WTC11 (cell line): Measurements from ENCODE around the gene PLEKHM3.

Experiments used
- RORB ChIP-seq: fragments of 250-450 bp; sonication (Bioruptor Pico); IDR thresholded peaks from 2 replicates; pipeline ENCODE4 v1.9.0; 2021; ENCODE audit warnings: mild to moderate bottlenecking
- ZNF263 ChIP-seq: sonication (generic); formaldehyde crosslinking; IDR thresholded peaks from 2 replicates; pipeline ENCODE4 v1.8.1; 2022; ENCODE audit warnings: low read depth, mild to moderate bottlenecking, moderate library complexity, missing genetic modification reagents
- TF ChIP-seq, protein P1 (sequence below): fragments of 200-600 bp; IDR thresholded peaks from 2 replicates; pipeline ENCODE4 v1.8.0; 2022; ENCODE audit warnings: antibody characterized with exemption
- TF ChIP-seq, protein P2 (sequence below): sonication (generic); formaldehyde crosslinking; IDR thresholded peaks from 2 replicates; pipeline ENCODE4 v1.8.0; 2022; ENCODE audit warnings: mild to moderate bottlenecking, missing genetic modification reagents
- TF ChIP-seq, protein P3 (sequence below): sonication (generic); formaldehyde crosslinking; IDR thresholded peaks from 2 replicates; pipeline ENCODE4 v1.8.1; 2022; ENCODE audit warnings: mild to moderate bottlenecking, moderate library complexity, missing genetic modification reagents
- TF ChIP-seq, protein P4 (sequence below): sonication (generic); formaldehyde crosslinking; IDR thresholded peaks from 2 replicates; pipeline ENCODE4 v1.8.1; 2022; ENCODE audit warnings: low read depth, mild to moderate bottlenecking, moderate library complexity, missing genetic modification reagents, borderline replicate concordance

DNA sequence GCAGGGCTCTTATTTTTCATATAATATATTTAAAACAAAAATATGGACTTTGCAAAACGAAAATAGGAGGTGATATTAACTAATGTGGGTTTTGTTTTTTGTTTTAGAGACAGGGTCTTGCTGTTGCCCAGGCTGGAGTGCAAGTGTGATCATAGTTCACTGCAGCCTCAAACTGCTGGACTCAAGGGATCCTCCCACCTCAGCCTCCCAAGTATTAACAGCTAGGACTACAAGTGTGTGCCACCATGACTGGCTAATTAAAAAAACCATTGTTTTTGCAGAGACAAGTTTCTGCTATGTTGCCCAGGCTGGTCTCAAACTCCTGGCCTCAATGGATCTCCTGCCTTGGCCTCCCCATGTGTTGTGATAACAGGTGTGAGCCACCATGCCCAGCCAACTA lies 185.2 kb downstream of the PLEKHM3 start:
- TF ChIP-seq ZNF263 (CRISPR knock-in tag) (no peak), RORB (CRISPR knock-in tag) (no peak)
- TF ChIP-seq, protein P1, sequence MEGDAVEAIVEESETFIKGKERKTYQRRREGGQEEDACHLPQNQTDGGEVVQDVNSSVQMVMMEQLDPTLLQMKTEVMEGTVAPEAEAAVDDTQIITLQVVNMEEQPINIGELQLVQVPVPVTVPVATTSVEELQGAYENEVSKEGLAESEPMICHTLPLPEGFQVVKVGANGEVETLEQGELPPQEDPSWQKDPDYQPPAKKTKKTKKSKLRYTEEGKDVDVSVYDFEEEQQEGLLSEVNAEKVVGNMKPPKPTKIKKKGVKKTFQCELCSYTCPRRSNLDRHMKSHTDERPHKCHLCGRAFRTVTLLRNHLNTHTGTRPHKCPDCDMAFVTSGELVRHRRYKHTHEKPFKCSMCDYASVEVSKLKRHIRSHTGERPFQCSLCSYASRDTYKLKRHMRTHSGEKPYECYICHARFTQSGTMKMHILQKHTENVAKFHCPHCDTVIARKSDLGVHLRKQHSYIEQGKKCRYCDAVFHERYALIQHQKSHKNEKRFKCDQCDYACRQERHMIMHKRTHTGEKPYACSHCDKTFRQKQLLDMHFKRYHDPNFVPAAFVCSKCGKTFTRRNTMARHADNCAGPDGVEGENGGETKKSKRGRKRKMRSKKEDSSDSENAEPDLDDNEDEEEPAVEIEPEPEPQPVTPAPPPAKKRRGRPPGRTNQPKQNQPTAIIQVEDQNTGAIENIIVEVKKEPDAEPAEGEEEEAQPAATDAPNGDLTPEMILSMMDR, result no peak
- TF ChIP-seq, protein P2, sequence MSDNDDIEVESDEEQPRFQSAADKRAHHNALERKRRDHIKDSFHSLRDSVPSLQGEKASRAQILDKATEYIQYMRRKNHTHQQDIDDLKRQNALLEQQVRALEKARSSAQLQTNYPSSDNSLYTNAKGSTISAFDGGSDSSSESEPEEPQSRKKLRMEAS (CRISPR knock-in tag), result no peak
- TF ChIP-seq, protein P3, sequence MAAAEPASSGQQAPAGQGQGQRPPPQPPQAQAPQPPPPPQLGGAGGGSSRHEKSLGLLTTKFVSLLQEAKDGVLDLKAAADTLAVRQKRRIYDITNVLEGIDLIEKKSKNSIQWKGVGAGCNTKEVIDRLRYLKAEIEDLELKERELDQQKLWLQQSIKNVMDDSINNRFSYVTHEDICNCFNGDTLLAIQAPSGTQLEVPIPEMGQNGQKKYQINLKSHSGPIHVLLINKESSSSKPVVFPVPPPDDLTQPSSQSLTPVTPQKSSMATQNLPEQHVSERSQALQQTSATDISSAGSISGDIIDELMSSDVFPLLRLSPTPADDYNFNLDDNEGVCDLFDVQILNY (CRISPR knock-in tag), result no peak
- TF ChIP-seq, protein P4, sequence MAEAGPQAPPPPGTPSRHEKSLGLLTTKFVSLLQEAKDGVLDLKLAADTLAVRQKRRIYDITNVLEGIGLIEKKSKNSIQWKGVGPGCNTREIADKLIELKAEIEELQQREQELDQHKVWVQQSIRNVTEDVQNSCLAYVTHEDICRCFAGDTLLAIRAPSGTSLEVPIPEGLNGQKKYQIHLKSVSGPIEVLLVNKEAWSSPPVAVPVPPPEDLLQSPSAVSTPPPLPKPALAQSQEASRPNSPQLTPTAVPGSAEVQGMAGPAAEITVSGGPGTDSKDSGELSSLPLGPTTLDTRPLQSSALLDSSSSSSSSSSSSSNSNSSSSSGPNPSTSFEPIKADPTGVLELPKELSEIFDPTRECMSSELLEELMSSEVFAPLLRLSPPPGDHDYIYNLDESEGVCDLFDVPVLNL, result no peak
